ENCODE results near the gene C16orf96. TPM values are rescaled to one million over a fixed set of nuclear protein-coding genes. Genes with fewer than 3 reads are reported as not detected.

C16orf96 gene
- total and polyA plus RNA-seq, 2 donors (not counting 3 experiments of a cell fraction or from before 2014, with no cell fraction given) = not detected

GRCh38 chr16:4603624-4604170 is 47.6 kb downstream of the C16orf96 start:
- BruUV-seq (replicated peaks) = no TSS peak
- intact Hi-C loops (cut with micrococcal nuclease) (no loop called here), dilution Hi-C loops (cut with MboI; ENCODE audit: extremely low pct_ligation_motif_present, low sequenced_read_pairs) (no loop called here)
- Histone ChIP-seq H3K27me3 (ENCODE audit: control insufficient read depth in 2 of 2, insufficient read depth in 2 of 2, low read length in 2 of 2) (peaks cover 0 to 3% of the 10 kb centered on the region in 2 experiments), H3K9me3 (replicated peaks; ENCODE audit: control insufficient read depth, insufficient read depth, low read length) (no peaks in the 10 kb centered on the region), H2AFZ (ENCODE audit: low read depth, low read length) (no peak overlapping the region), H3K4me2 (ENCODE audit: insufficient read depth, low read length) (no peak overlapping the region), H3K4me3 (replicated peaks in 1 of 3; ENCODE audit: insufficient read depth in 1 of 3, low read depth in 1 of 3, low read length in 3 of 3) (no peak overlapping the region), H3K4me1 (ENCODE audit: control insufficient read depth, extremely low read depth, insufficient read depth, low read length) (no peaks in the 10 kb centered on the region), H3K9me1 (replicated peaks; ENCODE audit: control insufficient read depth, extremely low read depth, insufficient read depth, low read length) (no peaks in the 10 kb centered on the region), H4K20me1 (replicated peaks; ENCODE audit: control insufficient read depth, extremely low read depth, insufficient read depth, low read length) (no peaks in the 10 kb centered on the region), H3K9ac (replicated peaks; ENCODE audit: extremely low read depth, insufficient read depth, low read length) (no peak overlapping the region), H3K27ac (ENCODE audit: insufficient read depth, low read depth, low read length) (no peak overlapping the region), H3K79me2 (ENCODE audit: control insufficient read depth, insufficient read depth, low read length) (no peaks in the 10 kb centered on the region), H3K36me3 (ENCODE audit: control insufficient read depth in 2 of 2, extremely low read depth in 1 of 2, insufficient read depth in 2 of 2, low read length in 2 of 2) (peaks cover 0 to 4% of the 10 kb centered on the region in 2 experiments)
- FAIRE-seq (no peak), DNase-seq (ENCODE audit: low read depth, low spot score) (no peak)
- POLR2A ChIA-PET = no interaction called here
- CTCF ChIA-PET = interaction anchor here (0.9 to 1.5 kb wide), 3 partner anchors 18 to 103 kb away, joined by 3 to 4 read pairs (median 4); partner anchors contain the start of gene MGRN1
- TF ChIP-seq EZH2 (IDR thresholded peaks at IDR 0.05; ENCODE audit: borderline replicate concordance, low read depth, low read length, severe bottlenecking) = no peak
- no peak for TF ChIP-seq MAX (IDR thresholded peaks at IDR 0.05; ENCODE audit: insufficient read depth, insufficient read length)
- no peak for TF ChIP-seq JUN (IDR thresholded peaks at IDR 0.05; ENCODE audit: borderline replicate concordance, insufficient read depth, insufficient read length, low read depth)
- TF ChIP-seq FOS (IDR thresholded peaks at IDR 0.05; ENCODE audit: borderline replicate concordance, insufficient read depth, low read length) = no peak
- no peak for TF ChIP-seq POLR2A (IDR thresholded peaks at IDR 0.05; ENCODE audit: low read depth, low read length)

- H3K9me3 ChIP-seq (replicated peaks; ENCODE audit: control insufficient read depth, insufficient read depth, low read length) = no peaks in the 10 kb centered on the region
- H3K27ac ChIP-seq (ENCODE audit: insufficient read depth, low read depth, low read length) = no peak overlapping the region
- dilution Hi-C loops (cut with MboI; ENCODE audit: extremely low pct_ligation_motif_present, low sequenced_read_pairs) (no loop called here), intact Hi-C loops (cut with micrococcal nuclease) (no loop called here)
- no peaks in the 10 kb centered on the region for H3K79me2 ChIP-seq (ENCODE audit: control insufficient read depth, insufficient read depth, low read length)
- H3K9ac ChIP-seq (replicated peaks; ENCODE audit: extremely low read depth, insufficient read depth, low read length) = no peak overlapping the region
- H3K4me1 ChIP-seq (ENCODE audit: control insufficient read depth, extremely low read depth, insufficient read depth, low read length) = no peaks in the 10 kb centered on the region
- peaks cover 0 to 7% of the 10 kb centered on the region in 2 experiments for H3K36me3 ChIP-seq (ENCODE audit: control insufficient read depth in 2 of 2, extremely low read depth in 1 of 2, insufficient read depth in 2 of 2, low read length in 2 of 2)
- H4K20me1 ChIP-seq (replicated peaks; ENCODE audit: control insufficient read depth, extremely low read depth, insufficient read depth, low read length) = no peaks in the 10 kb centered on the region
- ChIA-PET CTCF (no interaction called here), POLR2A (no interaction called here)
- peaks cover 0 to 3% of the 10 kb centered on the region in 2 experiments for H3K27me3 ChIP-seq (ENCODE audit: control insufficient read depth in 2 of 2, insufficient read depth in 2 of 2, low read length in 2 of 2)
- no peak overlapping the region for H3K4me2 ChIP-seq (ENCODE audit: insufficient read depth, low read length)
- FAIRE-seq = no peak
- TF ChIP-seq GATA2 (IDR thresholded peaks at IDR 0.05; ENCODE audit: insufficient read depth, insufficient read length, low read depth, low read length) = no peak
- TF ChIP-seq MYC (IDR thresholded peaks at IDR 0.05; ENCODE audit: low read depth, low read length) = no peak
- TF ChIP-seq MAX (IDR thresholded peaks at IDR 0.05; ENCODE audit: insufficient read depth, insufficient read length) = no peak
- DNase-seq (ENCODE audit: low read depth, low spot score) = no peak
- H3K4me3 ChIP-seq (replicated peaks in 1 of 3; ENCODE audit: insufficient read depth in 1 of 3, low read depth in 1 of 3, low read length in 3 of 3) = no peak overlapping the region
- no peaks in the 10 kb centered on the region for H3K9me1 ChIP-seq (replicated peaks; ENCODE audit: control insufficient read depth, extremely low read depth, insufficient read depth, low read length)
- H2AFZ ChIP-seq (ENCODE audit: low read depth, low read length) = no peak overlapping the region
- no TSS peak for BruUV-seq (replicated peaks)
These were observed 48.3 kb downstream of the C16orf96 start for GRCh38 chr16:4604401-4604800.

Data from endothelial cell of umbilical vein (primary cell).